Neural cell (in vitro differentiated cells): Measurements from ENCODE around the gene ZNF804A.

ENCODE experiments used
- CTCF ChIP-seq: fragments of 450-650 bp; IDR thresholded peaks from 2 replicates; pipeline ENCODE4 v1.5.1; 2014; ENCODE audit warnings: antibody characterized with exemption, mild to moderate bottlenecking, moderate library complexity; ENCODE audit not compliant: poor library complexity, severe bottlenecking
- EP300 ChIP-seq: fragments of 450-650 bp; conservative IDR thresholded peaks from 2 replicates; pipeline ENCODE4 v1.6.1; 2014; ENCODE audit warnings: antibody characterized with exemption, mild to moderate bottlenecking, moderate library complexity; ENCODE audit not compliant: poor library complexity, severe bottlenecking
- EZH2 ChIP-seq: fragments of 200-600, 300-800 bp; shearing (Covaris generic), sonication (generic); IDR thresholded peaks from 2 replicates; pipeline ENCODE4 v1.6.1; 2014; ENCODE audit warnings: antibody characterized with exemption, low read length, borderline replicate concordance, mild to moderate bottlenecking; ENCODE audit not compliant: insufficient read depth, poor library complexity, severe bottlenecking
- MXI1 ChIP-seq: fragments of 450-650 bp; conservative IDR thresholded peaks from 2 replicates; pipeline ENCODE4 v1.6.1; 2014; ENCODE audit warnings: antibody characterized with exemption, mild to moderate bottlenecking; ENCODE audit not compliant: poor library complexity, severe bottlenecking
- TF ChIP-seq, protein P1 (sequence below): IDR thresholded peaks from 2 replicates; pipeline ENCODE4 v1.6.1; 2012; ENCODE audit warnings: borderline replicate concordance

GRCh38 chr2:184851576-184851975 is 253.2 kb downstream of the ZNF804A start:
- TF ChIP-seq EZH2, result no peak
- no peak for TF ChIP-seq MXI1
- no peak for TF ChIP-seq EP300
- TF ChIP-seq CTCF, result no peak
- TF ChIP-seq, protein P1, sequence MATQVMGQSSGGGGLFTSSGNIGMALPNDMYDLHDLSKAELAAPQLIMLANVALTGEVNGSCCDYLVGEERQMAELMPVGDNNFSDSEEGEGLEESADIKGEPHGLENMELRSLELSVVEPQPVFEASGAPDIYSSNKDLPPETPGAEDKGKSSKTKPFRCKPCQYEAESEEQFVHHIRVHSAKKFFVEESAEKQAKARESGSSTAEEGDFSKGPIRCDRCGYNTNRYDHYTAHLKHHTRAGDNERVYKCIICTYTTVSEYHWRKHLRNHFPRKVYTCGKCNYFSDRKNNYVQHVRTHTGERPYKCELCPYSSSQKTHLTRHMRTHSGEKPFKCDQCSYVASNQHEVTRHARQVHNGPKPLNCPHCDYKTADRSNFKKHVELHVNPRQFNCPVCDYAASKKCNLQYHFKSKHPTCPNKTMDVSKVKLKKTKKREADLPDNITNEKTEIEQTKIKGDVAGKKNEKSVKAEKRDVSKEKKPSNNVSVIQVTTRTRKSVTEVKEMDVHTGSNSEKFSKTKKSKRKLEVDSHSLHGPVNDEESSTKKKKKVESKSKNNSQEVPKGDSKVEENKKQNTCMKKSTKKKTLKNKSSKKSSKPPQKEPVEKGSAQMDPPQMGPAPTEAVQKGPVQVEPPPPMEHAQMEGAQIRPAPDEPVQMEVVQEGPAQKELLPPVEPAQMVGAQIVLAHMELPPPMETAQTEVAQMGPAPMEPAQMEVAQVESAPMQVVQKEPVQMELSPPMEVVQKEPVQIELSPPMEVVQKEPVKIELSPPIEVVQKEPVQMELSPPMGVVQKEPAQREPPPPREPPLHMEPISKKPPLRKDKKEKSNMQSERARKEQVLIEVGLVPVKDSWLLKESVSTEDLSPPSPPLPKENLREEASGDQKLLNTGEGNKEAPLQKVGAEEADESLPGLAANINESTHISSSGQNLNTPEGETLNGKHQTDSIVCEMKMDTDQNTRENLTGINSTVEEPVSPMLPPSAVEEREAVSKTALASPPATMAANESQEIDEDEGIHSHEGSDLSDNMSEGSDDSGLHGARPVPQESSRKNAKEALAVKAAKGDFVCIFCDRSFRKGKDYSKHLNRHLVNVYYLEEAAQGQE, result no peak
